Skin of body (tissue), 2 donors: ENCODE measurements around the gene MLKL. TPM values are rescaled to one million over a fixed set of nuclear protein-coding genes. Genes with fewer than 3 reads are reported as not detected.

Source experiments
- DNase-seq: peaks from one replicate; lab custom pipeline; 2025; lab: John Stamatoyannopoulos, UW
- total RNA-seq: library from RNA; depleted of rRNA; stranded (reverse); fragments of >200 nt; gene quantifications from one replicate; pipeline ENCODE4 v1.2.3, GENCODE V29; 2014

The MLKL gene
- total RNA-seq, 1 donor from 2014 or later: 3.9 TPM

DNA sequence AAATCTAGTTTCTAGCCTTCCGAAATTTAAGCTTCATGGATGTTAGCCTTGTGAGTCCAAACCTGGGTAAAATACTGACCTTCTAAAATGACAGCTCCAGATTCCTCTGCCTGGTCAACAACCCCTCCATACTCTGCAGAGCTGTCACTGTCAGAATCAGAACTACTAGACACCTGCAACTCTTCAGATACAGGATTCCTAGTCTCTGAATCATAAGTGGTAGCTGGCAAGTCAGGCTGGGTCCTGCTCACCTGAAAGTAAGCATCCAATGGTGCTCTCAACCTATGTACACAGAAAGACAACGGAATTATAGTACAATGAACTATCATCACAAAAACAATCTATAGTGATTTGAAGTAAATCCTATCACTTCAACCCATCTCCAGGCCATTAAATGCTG lies 48.8 kb downstream of the MLKL start:
- DNase-seq: no peak

DNA sequence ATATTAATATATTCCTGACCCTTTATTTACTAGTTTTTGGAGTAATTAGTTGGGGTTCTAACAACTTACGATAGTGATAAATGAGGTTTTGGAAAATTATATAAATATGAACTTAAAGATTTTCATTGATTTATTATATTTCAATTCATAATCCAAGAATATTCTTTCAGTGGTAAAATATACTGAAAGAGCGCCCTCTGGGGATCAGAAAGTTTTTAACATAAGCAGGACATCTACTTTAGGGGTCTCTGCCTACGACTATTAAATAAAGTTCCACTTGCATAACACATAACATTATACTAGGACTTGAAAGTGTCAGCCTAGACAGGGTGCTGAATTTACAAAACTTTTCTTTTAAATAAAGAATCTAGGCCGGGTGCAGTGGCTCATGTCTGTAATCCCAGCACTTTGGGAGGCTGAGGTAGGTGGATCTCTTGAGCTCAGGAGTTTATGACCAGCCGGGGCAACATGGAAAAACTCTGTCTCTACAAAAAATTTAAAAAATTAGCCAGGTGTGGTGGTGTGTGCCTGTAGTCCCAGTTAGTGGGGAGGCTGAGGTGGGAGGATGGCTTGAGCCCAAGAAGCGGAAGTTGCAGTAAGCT lies 49.6 kb downstream of the MLKL start:
- no peak for DNase-seq

- DNase-seq: no peak
Observed at GRCh38 chr16:74649839-74650504, 50.7 kb downstream of the MLKL start.

GRCh38 chr16:74641969-74642368 lies 58.7 kb downstream of the MLKL start:
- DNase-seq: no peak

DNA sequence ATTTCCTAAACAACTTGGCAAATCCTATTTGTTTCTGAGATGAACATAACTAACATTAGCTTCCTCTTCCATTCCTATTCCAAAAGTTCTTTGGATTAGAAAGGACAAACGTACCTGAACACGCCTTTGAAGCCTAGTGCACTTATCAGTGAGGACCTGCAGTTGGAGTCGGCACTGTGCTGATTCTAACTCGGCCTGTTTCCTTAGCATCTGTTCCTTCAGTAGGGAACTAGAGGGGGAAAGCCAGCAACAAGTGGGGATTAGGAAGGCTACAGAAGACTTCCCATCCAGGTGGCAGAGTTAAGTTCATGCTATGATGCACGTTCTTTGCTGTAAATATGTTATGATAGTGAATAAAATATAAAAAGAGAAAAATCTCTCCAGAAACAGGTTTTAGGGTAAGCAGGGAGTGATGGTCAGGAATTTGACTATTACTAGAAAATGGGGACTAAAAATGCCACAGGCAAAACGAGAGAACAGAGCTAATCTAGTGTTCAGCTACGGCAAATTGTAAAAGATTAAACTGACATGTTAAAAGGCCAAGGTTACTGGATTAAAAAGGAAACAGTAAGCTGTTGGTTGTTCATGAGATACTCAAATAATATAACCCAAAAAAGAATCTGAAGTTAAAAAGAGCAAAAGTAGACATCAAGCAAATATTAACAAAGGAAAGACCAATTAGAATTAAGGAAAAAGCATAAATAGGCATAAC lies 62.8 kb downstream of the MLKL start:
- no peak for DNase-seq

DNA sequence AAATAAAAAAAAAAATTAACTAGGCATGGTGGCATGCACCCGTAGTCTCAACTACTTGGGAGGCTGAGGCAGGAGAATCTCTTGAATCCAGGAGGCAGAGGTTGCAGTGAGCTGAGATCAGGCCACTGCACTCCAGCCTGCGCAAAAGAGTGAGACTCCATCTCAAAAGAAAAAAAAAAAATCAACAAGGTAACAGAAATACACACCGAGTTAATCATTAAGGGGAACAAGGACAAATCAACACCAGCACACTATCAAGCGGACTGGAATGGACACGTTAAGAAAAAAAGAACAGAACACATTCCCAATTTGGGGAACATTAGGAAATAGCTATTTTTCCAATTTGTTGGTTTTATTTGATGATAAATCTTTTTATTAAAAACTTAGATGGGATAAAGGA lies 65.4 kb downstream of the MLKL start:
- DNase-seq: no peak

GRCh38 chr16:74633686-74634085 lies 67.0 kb downstream of the MLKL start:
- DNase-seq: no peak

DNA sequence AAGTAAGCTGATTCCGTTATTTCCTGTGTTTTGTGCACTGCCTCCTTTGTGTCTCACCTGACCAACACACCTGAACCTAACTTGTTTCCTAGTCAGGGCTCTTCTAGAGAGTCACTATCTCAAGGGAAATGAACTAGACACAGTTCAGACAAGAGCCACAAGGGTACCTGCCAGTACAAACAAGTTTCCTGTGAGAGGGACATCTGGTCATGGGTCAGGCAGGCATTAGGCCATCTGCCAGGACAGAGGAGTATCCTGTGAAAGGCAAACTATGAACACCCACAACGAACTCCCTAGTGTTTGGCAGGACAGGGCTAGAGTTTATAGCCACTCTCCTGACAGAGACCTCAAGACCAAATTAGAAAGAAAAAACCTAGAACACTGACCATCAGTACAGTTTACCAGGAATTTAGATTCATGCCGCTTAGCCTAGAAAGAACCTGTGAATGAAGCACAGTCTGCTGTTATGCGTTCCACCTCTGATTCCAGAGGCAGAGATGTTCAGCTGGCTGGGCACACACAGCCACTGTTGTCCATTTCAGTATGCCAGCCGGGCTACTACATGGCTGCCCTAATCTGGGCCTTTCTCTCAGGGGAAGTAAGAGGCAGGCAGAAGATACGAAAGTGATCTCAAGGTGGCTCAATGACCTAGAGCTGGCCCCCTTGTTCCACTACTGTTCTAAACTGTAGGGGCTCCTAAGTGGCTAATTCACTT lies 73.0 kb downstream of the MLKL start:
- no peak for DNase-seq

GRCh38 chr16:74626741-74627416 lies 73.8 kb downstream of the MLKL start:
- DNase-seq: no peak

- DNase-seq: no peak
Observed at GRCh38 chr16:74625500-74626350, 74.9 kb downstream of the MLKL start.

GRCh38 chr16:74623839-74624235 lies 76.8 kb downstream of the MLKL start:
- no peak for DNase-seq

GRCh38 chr16:74623214-74623838 lies 77.3 kb downstream of the MLKL start:
- DNase-seq: peak; percentile 5

DNA sequence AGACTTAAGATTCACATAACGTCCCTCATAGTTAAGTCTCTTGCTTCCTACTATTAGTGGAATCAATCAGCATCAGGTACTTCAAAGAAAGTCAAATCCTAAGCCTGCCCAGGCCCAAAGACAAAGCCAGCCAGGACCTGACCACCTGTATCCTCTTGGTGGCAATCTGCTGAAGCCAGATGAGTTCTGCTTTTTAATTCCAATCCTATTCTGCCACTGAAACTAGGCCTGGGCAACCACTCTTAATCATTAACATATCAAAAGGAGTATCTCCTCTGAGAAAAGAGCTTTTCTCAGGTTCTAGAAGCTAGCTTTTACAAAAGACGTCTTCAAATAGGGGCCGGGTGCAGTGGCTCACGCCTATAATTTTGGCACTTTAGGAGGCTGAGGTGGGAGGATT lies 78.7 kb downstream of the MLKL start:
- DNase-seq: no peak

Other genes with a start within 250 kb of the MLKL start
- gene GLG1, start 93.7 kb downstream of the MLKL start, total RNA-seq: 104 TPM
- 14.1 TPM for gene RFWD3, start 34.0 kb downstream of the MLKL start, total RNA-seq
- 5.9 TPM for gene FA2H, start 74.0 kb upstream of the MLKL start, total RNA-seq